Activated B cell treated with CpG ODN at 0.5 μM for 24 hours (primary cell): Measurements from ENCODE around the gene METTL25. TPM values are rescaled to one million over a fixed set of nuclear protein-coding genes. Genes with fewer than 3 reads are reported as not detected.

Experiments used
- ATAC-seq: fragments of 200-7000 bp; cut with Tn5 transposase; one replicate; pipeline ENCODE4 v1.10.0; 2021; ENCODE audit warnings: low read depth, mild to moderate bottlenecking, moderate library complexity
- CTCF ChIA-PET: fragments of 350-600 bp; sonication (Branson Sonifier 250); formaldehyde crosslinking; loops from one replicate; lab custom pipeline; 2021; ENCODE audit warnings: antibody characterized with exemption; lab: Charles Lee
- POLR2A ChIA-PET: fragments of 350-600 bp; sonication (Branson Sonifier 250); formaldehyde crosslinking; loops from one replicate; lab custom pipeline; 2021; ENCODE audit warnings: antibody characterized with exemption; lab: Charles Lee
- DNase-seq: peaks from one replicate; pipeline ENCODE4 v3.0.0; 2022
- H3K27ac Mint-ChIP-seq: one replicate; pipeline ENCODE4 v1.8.0; 2020; ENCODE audit warnings: mixed read lengths
- H3K27me3 Mint-ChIP-seq: one replicate; pipeline ENCODE4 v1.8.0; 2021; ENCODE audit warnings: mixed read lengths
- H3K36me3 Mint-ChIP-seq: one replicate; pipeline ENCODE4 v1.8.0; 2021; ENCODE audit warnings: low read depth, mixed read lengths
- H3K4me1 Mint-ChIP-seq: one replicate; pipeline ENCODE4 v1.8.0; 2021; ENCODE audit warnings: mixed read lengths
- H3K4me3 Mint-ChIP-seq: one replicate; pipeline ENCODE4 v1.8.0; 2020; ENCODE audit warnings: mild to moderate bottlenecking, mixed read lengths
- H3K9me3 Mint-ChIP-seq: one replicate; pipeline ENCODE4 v1.8.0; 2020; ENCODE audit warnings: mixed read lengths
- intact Hi-C: fragments of 100-400 bp; cut with micrococcal nuclease; formaldehyde crosslinking; loops from one replicate; pipeline ENCODE4 v1.15.1; 2024
- total RNA-seq: library from RNA; stranded (reverse); gene quantifications from 2 replicates; pipeline ENCODE4 v1.2.3, GENCODE V29; 2022
- TF ChIP-seq, protein P1 (sequence below): fragments of 200-600 bp; IDR thresholded peaks from one replicate; pipeline ENCODE4 v1.8.0; 2022; ENCODE audit warnings: antibody characterized with exemption, mild to moderate bottlenecking

METTL25 gene
- total RNA-seq, 1 donor from 2014 or later = 17.1 TPM

DNA sequence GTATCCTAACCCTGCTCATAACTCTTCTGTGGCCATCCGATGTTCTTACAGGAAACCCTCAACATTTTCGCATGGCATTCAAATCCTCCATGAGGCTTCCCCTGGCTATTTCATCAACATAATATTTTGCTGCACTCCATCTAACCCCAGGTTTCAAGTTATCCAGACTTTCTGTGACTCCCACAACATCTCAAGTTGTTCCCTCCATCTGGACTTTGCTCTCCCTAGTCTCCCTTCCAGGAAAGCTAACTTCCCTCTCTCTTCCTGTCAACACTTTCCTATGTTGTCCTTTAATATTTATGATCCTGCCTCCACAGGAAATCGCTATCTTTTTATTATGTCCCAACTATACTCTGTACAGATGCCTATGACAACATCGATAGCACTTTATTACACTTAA lies 146.1 kb downstream of the METTL25 start:
- CTCF ChIA-PET = no interaction called here
- POLR2A ChIA-PET = no interaction called here
- TF ChIP-seq, protein P1, sequence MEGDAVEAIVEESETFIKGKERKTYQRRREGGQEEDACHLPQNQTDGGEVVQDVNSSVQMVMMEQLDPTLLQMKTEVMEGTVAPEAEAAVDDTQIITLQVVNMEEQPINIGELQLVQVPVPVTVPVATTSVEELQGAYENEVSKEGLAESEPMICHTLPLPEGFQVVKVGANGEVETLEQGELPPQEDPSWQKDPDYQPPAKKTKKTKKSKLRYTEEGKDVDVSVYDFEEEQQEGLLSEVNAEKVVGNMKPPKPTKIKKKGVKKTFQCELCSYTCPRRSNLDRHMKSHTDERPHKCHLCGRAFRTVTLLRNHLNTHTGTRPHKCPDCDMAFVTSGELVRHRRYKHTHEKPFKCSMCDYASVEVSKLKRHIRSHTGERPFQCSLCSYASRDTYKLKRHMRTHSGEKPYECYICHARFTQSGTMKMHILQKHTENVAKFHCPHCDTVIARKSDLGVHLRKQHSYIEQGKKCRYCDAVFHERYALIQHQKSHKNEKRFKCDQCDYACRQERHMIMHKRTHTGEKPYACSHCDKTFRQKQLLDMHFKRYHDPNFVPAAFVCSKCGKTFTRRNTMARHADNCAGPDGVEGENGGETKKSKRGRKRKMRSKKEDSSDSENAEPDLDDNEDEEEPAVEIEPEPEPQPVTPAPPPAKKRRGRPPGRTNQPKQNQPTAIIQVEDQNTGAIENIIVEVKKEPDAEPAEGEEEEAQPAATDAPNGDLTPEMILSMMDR = no peak
- Mint-ChIP-seq H3K36me3 (no peaks in the 10 kb centered on the region), H3K27ac (no peak overlapping the region), H3K9me3 (no peaks in the 10 kb centered on the region), H3K27me3 (no peaks in the 10 kb centered on the region), H3K4me1 (no peaks in the 10 kb centered on the region), H3K4me3 (no peak overlapping the region)
- ATAC-seq (no peak), DNase-seq (no peak)
- intact Hi-C loops = no loop called here

DNA sequence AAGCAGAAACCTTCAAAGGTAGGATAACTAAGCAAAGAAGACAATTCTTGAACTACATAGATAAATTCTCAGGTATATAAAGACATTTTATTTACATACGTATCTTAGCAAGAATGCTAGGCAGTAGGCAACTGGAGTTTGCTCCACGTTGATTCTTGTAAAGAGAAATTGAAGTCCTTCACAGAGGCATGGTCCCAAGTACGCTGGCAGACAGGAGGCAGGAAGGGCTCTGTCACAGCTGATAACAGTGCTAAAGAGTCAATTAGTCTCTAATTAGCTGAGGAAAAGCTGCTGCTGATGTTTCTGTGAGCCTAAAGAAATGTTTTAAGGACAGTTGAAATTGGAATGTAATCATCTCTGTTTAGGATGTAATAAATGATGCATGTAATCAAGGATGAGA lies 146.8 kb downstream of the METTL25 start:
- intact Hi-C loops = no loop called here
- Mint-ChIP-seq H3K4me3 (no peak overlapping the region), H3K4me1 (no peaks in the 10 kb centered on the region), H3K9me3 (no peaks in the 10 kb centered on the region), H3K27me3 (no peaks in the 10 kb centered on the region), H3K27ac (no peak overlapping the region), H3K36me3 (no peaks in the 10 kb centered on the region)
- ChIA-PET CTCF (no interaction called here), POLR2A (no interaction called here)
- TF ChIP-seq, protein P1 = no peak
- ATAC-seq (no peak), DNase-seq (no peak)

DNA sequence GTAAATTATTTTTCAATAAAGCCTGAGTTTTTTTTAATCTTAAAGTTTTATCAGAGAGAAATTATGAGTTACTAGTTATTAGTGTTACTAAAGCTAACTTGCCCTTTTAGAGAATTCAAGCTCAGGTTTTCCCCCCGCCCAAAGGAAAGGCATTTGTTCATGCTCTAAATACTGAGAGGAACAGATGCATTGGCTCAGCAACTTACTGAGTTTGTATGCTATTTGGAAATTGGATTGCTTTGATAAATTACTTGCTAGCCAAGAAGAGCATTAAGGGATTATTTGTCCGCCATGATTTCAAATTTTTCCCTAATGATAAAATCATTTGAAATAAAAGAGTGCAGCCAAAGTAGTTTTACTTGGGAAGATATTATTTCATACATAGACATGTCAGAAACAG lies 149.4 kb downstream of the METTL25 start:
- ChIA-PET POLR2A (no interaction called here), CTCF (no interaction called here)
- H3K27ac Mint-ChIP-seq = no peak overlapping the region
- H3K4me1 Mint-ChIP-seq = no peaks in the 10 kb centered on the region
- intact Hi-C loops = no loop called here
- H3K36me3 Mint-ChIP-seq = no peaks in the 10 kb centered on the region
- no peak overlapping the region for H3K4me3 Mint-ChIP-seq
- DNase-seq (no peak), ATAC-seq (no peak)
- no peaks in the 10 kb centered on the region for H3K27me3 Mint-ChIP-seq
- TF ChIP-seq, protein P1 = no peak
- H3K9me3 Mint-ChIP-seq = no peaks in the 10 kb centered on the region

DNA sequence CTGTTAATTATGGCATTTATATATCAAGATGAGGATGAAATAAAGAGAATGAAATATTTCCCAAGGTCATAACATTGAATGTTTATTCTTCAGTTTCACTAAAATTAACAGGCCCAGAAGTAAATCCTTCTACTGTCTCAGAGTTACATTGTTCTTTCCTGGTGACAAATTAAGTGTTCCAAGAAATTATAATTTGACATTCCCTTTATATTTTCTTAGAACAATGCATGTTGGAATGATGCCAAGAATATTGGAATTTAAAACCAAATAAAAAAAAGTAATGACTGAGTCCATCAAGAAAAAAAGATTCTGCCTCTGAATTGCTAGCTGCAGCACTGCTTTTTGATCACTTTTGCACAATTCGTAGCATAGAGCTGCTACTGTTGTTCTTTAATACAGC lies 152.1 kb downstream of the METTL25 start:
- H3K27ac Mint-ChIP-seq = no peak overlapping the region
- intact Hi-C loops = no loop called here
- ATAC-seq (no peak), DNase-seq (no peak)
- no peaks in the 10 kb centered on the region for H3K27me3 Mint-ChIP-seq
- no peak overlapping the region for H3K4me3 Mint-ChIP-seq
- POLR2A ChIA-PET = no interaction called here
- H3K36me3 Mint-ChIP-seq = no peaks in the 10 kb centered on the region
- H3K9me3 Mint-ChIP-seq = no peaks in the 10 kb centered on the region
- no peaks in the 10 kb centered on the region for H3K4me1 Mint-ChIP-seq
- TF ChIP-seq, protein P1 = no peak
- CTCF ChIA-PET = no interaction called here

DNA sequence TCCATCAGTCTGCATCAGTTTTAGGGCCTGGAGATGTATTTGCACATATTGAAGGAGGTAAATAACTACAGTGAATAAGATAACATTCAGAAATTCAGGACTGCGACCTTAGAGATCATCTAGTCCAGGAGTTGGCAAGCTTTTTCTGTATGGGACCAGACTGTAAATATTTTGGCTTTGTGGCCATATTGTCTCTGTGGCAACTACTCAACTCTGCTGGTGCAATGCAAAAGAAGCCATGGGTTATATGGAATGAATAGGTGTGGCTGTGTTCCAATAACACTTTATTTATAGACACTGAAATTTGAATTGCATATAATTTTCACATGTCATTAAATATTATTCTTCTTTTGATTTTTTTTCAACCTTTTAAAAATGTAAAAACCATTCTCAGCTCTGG lies 156.6 kb downstream of the METTL25 start:
- ChIA-PET CTCF (no interaction called here), POLR2A (no interaction called here)
- DNase-seq (no peak), ATAC-seq (no peak)
- Mint-ChIP-seq H3K27ac (no peak overlapping the region), H3K4me1 (no peaks in the 10 kb centered on the region), H3K4me3 (no peak overlapping the region), H3K27me3 (no peaks in the 10 kb centered on the region), H3K36me3 (no peaks in the 10 kb centered on the region), H3K9me3 (no peaks in the 10 kb centered on the region)
- intact Hi-C loops = no loop called here
- TF ChIP-seq, protein P1 = no peak
